ENCODE data around the gene ARMC7. TPM values are rescaled to one million over a fixed set of nuclear protein-coding genes. Genes with fewer than 3 reads are reported as not detected.

The ARMC7 gene
- total and polyA plus RNA-seq, 2 of the 13 experiments (the other 11 are each of a cell fraction or from before 2014, with no cell fraction given) = 3.9 to 4.2 TPM

DNA sequence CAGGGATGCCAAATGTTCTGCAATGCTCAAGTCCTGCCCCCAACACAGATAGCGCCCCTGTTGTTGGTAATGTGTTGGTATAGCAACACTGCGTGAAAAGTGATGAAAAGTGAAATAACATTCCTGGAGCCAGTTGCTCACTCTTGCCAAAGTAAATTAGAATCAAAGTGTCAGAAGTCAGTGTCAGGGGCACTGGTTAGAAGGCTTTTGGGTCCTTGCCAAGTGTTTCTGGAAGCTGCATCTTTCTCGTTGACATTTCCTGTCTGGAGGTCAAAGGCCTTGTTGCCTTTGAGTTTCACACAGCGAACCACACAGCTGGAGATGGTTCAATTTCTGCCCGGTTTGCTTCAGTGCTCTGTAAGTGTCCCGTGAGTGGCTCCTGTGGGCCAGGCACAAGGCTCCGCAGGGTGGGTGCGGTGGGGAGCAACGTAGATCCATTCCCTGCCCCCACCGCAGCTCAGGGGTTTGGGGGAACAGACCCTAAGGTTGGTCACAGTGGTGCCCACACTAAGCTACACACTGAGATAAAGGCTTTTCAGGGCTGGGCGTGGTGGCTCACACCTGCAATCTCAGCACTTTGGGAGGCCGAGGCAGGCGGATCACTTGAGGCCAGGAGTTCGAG lies 25.6 kb upstream of the ARMC7 start (continued):
- TF ChIP-seq FOXA1 (IDR thresholded peaks at IDR 0.05) = peak; percentile 68
- peak; percentile 97 for TF ChIP-seq FOXA1 (CRISPR knock-in tag; IDR thresholded peaks at IDR 0.05)
- peak; percentile 71 for TF ChIP-seq ZNF605 (CRISPR knock-in tag; IDR thresholded peaks at IDR 0.05)
- no peak for TF ChIP-seq SMYD3 (CRISPR knock-in tag; IDR thresholded peaks at IDR 0.05)
- TF ChIP-seq ZNF530 (CRISPR knock-in tag; IDR thresholded peaks at IDR 0.05; ENCODE audit: low read depth) = no peak
- TF ChIP-seq, protein P1, sequence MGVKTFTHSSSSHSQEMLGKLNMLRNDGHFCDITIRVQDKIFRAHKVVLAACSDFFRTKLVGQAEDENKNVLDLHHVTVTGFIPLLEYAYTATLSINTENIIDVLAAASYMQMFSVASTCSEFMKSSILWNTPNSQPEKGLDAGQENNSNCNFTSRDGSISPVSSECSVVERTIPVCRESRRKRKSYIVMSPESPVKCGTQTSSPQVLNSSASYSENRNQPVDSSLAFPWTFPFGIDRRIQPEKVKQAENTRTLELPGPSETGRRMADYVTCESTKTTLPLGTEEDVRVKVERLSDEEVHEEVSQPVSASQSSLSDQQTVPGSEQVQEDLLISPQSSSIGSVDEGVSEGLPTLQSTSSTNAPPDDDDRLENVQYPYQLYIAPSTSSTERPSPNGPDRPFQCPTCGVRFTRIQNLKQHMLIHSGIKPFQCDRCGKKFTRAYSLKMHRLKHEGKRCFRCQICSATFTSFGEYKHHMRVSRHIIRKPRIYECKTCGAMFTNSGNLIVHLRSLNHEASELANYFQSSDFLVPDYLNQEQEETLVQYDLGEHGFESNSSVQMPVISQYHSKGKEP (CRISPR knock-in tag; IDR thresholded peaks at IDR 0.05) = no peak
- no peak; the same call in 1 of the 2 replicates for TF ChIP-seq ZNF556 (CRISPR knock-in tag; IDR thresholded peaks at IDR 0.05; ENCODE audit: borderline replicate concordance)
- TF ChIP-seq ZNF749 (CRISPR knock-in tag; IDR thresholded peaks at IDR 0.05; ENCODE audit: borderline replicate concordance) = no peak
- TF ChIP-seq, protein P2, sequence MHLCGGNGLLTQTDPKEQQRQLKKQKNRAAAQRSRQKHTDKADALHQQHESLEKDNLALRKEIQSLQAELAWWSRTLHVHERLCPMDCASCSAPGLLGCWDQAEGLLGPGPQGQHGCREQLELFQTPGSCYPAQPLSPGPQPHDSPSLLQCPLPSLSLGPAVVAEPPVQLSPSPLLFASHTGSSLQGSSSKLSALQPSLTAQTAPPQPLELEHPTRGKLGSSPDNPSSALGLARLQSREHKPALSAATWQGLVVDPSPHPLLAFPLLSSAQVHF (CRISPR knock-in tag; IDR thresholded peaks at IDR 0.05) = no peak
- TF ChIP-seq, protein P3, sequence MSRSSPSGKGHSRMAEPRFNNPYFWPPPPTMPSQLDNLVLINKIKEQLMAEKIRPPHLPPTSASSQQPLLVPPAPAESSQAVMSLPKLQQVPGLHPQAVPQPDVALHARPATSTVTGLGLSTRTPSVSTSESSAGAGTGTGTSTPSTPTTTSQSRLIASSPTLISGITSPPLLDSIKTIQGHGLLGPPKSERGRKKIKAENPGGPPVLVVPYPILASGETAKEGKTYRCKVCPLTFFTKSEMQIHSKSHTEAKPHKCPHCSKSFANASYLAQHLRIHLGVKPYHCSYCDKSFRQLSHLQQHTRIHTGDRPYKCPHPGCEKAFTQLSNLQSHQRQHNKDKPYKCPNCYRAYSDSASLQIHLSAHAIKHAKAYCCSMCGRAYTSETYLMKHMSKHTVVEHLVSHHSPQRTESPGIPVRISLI (CRISPR knock-in tag; IDR thresholded peaks at IDR 0.05; ENCODE audit: borderline replicate concordance) = peak; percentile 67; the same call in 1 of the 2 replicates
- TF ChIP-seq, protein P4, sequence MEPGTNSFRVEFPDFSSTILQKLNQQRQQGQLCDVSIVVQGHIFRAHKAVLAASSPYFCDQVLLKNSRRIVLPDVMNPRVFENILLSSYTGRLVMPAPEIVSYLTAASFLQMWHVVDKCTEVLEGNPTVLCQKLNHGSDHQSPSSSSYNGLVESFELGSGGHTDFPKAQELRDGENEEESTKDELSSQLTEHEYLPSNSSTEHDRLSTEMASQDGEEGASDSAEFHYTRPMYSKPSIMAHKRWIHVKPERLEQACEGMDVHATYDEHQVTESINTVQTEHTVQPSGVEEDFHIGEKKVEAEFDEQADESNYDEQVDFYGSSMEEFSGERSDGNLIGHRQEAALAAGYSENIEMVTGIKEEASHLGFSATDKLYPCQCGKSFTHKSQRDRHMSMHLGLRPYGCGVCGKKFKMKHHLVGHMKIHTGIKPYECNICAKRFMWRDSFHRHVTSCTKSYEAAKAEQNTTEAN (CRISPR knock-in tag; conservative IDR thresholded peaks at IDR 0.05) = peak; percentile 97
- TF ChIP-seq, protein P5, sequence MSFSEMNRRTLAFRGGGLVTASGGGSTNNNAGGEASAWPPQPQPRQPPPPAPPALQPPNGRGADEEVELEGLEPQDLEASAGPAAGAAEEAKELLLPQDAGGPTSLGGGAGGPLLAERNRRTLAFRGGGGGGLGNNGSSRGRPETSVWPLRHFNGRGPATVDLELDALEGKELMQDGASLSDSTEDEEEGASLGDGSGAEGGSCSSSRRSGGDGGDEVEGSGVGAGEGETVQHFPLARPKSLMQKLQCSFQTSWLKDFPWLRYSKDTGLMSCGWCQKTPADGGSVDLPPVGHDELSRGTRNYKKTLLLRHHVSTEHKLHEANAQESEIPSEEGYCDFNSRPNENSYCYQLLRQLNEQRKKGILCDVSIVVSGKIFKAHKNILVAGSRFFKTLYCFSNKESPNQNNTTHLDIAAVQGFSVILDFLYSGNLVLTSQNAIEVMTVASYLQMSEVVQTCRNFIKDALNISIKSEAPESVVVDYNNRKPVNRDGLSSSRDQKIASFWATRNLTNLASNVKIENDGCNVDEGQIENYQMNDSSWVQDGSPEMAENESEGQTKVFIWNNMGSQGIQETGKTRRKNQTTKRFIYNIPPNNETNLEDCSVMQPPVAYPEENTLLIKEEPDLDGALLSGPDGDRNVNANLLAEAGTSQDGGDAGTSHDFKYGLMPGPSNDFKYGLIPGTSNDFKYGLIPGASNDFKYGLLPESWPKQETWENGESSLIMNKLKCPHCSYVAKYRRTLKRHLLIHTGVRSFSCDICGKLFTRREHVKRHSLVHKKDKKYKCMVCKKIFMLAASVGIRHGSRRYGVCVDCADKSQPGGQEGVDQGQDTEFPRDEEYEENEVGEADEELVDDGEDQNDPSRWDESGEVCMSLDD (CRISPR knock-in tag; IDR thresholded peaks at IDR 0.05; ENCODE audit: borderline replicate concordance) = peak; percentile 43; the same call in 1 of the 2 replicates
- peak; percentile 53; the same call in 1 of the 2 replicates for TF ChIP-seq BORCS8-MEF2B (CRISPR knock-in tag; IDR thresholded peaks at IDR 0.05)
- TF ChIP-seq, protein P6, sequence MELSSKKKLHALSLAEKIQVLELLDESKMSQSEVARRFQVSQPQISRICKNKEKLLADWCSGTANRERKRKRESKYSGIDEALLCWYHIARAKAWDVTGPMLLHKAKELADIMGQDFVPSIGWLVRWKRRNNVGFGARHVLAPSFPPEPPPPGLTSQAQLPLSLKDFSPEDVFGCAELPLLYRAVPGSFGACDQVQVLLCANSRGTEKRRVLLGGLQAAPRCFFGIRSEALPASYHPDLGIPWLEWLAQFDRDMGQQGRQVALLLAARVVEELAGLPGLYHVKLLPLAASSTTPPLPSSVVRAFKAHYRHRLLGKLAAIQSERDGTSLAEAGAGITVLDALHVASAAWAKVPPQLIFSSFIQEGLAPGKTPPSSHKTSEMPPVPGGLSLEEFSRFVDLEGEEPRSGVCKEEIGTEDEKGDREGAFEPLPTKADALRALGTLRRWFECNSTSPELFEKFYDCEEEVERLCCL (CRISPR knock-in tag; IDR thresholded peaks at IDR 0.05; ENCODE audit: borderline replicate concordance) = 0 out of 2 replicates have a peak, but pooled peaks have one; percentile 61
- no peak for TF ChIP-seq NPAS2 (CRISPR knock-in tag; IDR thresholded peaks at IDR 0.05; ENCODE audit: borderline replicate concordance)
- TF ChIP-seq PHF21A (CRISPR knock-in tag; IDR thresholded peaks at IDR 0.05) = peak; percentile 89
